Measurements from ENCODE around the gene GLI2. TPM values are rescaled to one million over a fixed set of nuclear protein-coding genes. Genes with fewer than 3 reads are reported as not detected.

Gene GLI2
- total RNA-seq, 1 donor from 2014 or later = 0.09 TPM

- Mint-ChIP-seq H3K4me3 (no peak overlapping the region), H3K9me3 (no peaks in the 10 kb centered on the region), H3K36me3 (ENCODE audit: low read depth) (no peaks in the 10 kb centered on the region), H3K27ac (no peak overlapping the region), H3K4me1 (no peaks in the 10 kb centered on the region), H3K27me3 (no peaks in the 10 kb centered on the region)
- DNase-seq = no peak
- intact Hi-C loops (cut with micrococcal nuclease) = no loop called here
These were observed 34.5 kb downstream of the GLI2 start for GRCh38 chr2:120770176-120770575.

DNA sequence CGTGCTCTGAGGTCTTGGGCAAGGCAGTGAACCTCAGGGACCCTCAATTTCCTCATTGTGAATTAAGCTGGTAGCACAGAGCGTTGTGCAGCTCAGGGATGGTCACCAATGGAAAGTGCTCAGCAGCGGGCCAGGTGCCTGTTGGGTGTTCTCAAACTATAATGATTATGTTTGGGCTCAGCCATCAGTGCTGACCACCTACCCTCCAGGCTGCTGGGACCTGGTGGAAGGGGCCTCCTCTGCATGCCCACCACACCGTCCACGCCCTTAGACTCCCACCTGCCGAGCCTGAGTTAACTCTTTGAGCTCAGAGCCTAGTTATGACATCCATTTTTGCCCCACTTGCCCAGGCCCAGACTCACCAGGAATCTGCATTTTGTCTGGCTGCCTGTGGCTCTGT is 35.0 kb downstream of the GLI2 start:
- Mint-ChIP-seq H3K36me3 (ENCODE audit: low read depth) (no peaks in the 10 kb centered on the region), H3K4me3 (no peak overlapping the region), H3K27ac (no peak overlapping the region), H3K4me1 (no peaks in the 10 kb centered on the region), H3K27me3 (no peaks in the 10 kb centered on the region), H3K9me3 (no peaks in the 10 kb centered on the region)
- no peak for DNase-seq
- intact Hi-C loops (cut with micrococcal nuclease) = no loop called here

DNA sequence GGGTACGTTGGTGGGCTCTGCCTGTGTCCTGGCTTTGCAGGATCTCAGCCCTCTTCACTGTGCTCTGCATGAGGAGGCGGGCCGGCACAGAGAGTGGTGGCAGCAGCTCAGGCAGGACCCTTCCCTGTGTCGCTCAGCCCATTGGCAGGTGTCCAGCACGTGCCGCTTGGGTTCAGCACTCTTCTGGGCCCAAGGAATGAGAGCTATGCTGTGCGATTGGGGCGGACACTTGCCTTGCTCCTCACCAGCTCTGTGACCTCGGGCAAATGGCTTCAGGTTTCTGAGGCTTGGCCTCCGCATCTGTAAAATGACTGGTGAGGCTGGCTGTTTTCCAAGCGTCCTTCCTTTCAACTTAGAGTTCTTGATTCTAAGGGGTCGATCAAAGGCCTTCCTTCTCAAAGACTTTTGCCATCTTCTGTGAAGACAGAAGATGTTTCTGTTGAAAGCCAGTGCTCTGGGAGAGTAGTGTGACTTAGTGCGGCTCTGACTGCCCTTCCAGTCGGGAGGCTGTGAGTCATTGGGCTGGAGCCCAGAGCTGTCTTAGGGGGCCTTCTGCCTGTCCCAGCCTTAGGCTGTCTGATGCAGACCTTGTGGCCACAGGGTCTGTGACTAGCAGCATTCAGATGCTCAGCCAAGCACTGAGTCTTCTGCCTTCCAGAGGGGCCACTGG is 35.6 kb downstream of the GLI2 start:
- intact Hi-C loops (cut with micrococcal nuclease) = no loop called here
- DNase-seq = no peak
- Mint-ChIP-seq H3K9me3 (no peaks in the 10 kb centered on the region), H3K27me3 (no peaks in the 10 kb centered on the region), H3K4me1 (no peaks in the 10 kb centered on the region), H3K27ac (no peak overlapping the region), H3K4me3 (no peak overlapping the region), H3K36me3 (ENCODE audit: low read depth) (no peaks in the 10 kb centered on the region)

DNA sequence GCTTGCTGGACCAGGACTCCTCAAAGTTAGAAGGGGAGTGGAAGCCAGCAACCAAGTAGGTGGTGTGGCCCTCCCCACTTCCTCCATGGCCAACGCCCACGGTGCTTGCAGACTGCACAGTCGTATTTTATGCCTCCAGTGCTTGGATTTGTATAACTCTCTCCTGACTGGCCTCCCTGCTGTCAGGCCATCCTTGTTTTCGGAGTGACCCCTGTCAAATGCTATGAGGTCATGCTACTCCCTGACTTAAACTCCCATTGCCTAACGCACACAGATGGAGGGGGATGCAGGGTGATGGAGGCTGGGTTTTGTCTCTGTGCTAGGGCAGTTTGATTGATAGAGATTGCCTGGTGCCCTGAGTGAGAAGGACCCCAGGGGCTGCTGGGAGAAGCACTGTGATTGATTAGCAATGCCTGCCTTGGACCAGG is 36.1 kb downstream of the GLI2 start:
- no peak for DNase-seq
- Mint-ChIP-seq H3K4me3 (no peak overlapping the region), H3K36me3 (ENCODE audit: low read depth) (no peaks in the 10 kb centered on the region), H3K27ac (no peak overlapping the region), H3K4me1 (no peaks in the 10 kb centered on the region), H3K9me3 (no peaks in the 10 kb centered on the region), H3K27me3 (no peaks in the 10 kb centered on the region)
- intact Hi-C loops (cut with micrococcal nuclease) = no loop called here

GRCh38 chr2:120772261-120772660 is 36.6 kb downstream of the GLI2 start:
- Mint-ChIP-seq H3K4me3 (no peak overlapping the region), H3K27me3 (no peaks in the 10 kb centered on the region), H3K9me3 (no peaks in the 10 kb centered on the region), H3K27ac (no peak overlapping the region), H3K4me1 (no peaks in the 10 kb centered on the region), H3K36me3 (ENCODE audit: low read depth) (no peaks in the 10 kb centered on the region)
- intact Hi-C loops (cut with micrococcal nuclease) = no loop called here
- no peak for DNase-seq

- Mint-ChIP-seq H3K4me1 (no peaks in the 10 kb centered on the region), H3K27me3 (no peaks in the 10 kb centered on the region), H3K9me3 (no peaks in the 10 kb centered on the region), H3K36me3 (ENCODE audit: low read depth) (no peaks in the 10 kb centered on the region), H3K4me3 (no peak overlapping the region), H3K27ac (no peak overlapping the region)
- intact Hi-C loops (cut with micrococcal nuclease) = no loop called here
- no peak for DNase-seq
These were observed 37.6 kb downstream of the GLI2 start for GRCh38 chr2:120773186-120773800.

DNA sequence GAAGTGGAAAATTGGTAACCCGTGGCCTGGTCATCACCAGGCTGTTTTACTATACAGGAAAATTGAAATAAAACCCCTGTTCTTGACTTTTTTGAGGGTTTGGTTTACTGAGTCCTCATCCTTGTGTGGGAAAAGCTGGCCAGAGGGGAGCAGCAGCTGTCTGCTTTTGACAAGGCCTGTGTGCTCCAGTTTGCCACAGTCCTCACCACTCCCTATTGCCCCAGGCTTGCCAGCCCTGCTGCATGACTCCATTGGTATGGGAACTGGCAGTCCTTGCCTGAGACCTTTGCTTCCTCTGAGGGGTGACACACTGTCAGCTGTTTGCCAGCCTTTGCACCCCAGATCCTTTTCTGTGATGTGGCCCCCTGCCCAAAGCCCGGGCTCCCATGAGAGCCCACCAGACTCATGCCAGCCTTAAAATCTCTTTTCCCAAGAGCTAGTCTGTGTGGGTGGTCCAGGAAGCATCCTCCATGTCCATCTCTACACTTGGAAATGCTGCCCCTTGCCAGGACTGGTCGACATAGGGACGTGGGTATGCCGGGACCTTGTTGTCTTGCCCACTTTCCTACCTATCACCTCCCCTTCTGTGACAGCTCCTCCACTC is 39.0 kb downstream of the GLI2 start:
- no peak overlapping the region for H3K4me3 Mint-ChIP-seq
- H3K4me1 Mint-ChIP-seq = no peaks in the 10 kb centered on the region
- intact Hi-C loops (cut with micrococcal nuclease) = no loop called here
- H3K27me3 Mint-ChIP-seq = no peaks in the 10 kb centered on the region
- H3K27ac Mint-ChIP-seq = no peak overlapping the region
- H3K36me3 Mint-ChIP-seq (ENCODE audit: low read depth) = no peaks in the 10 kb centered on the region
- H3K9me3 Mint-ChIP-seq = no peaks in the 10 kb centered on the region
- no peak for DNase-seq

DNA sequence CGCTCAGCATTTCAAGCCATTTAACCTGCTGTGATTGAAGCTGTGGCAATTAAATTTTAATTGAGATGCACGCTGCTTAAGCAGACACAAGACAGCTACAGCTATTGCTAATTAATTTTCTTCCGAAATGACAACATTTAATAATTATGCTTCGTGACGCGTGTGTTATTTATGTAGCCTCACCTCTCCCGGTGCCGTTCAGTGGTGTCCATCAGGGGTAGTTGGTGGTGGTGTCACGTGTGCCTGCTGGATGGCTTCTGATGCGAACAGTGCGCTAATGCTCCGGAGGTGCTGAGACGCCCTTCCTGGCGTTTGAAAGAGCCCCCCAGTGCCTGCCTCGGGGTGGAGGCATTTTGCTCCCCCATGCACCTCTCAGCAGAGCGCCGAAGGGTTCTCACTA is 39.5 kb downstream of the GLI2 start:
- Mint-ChIP-seq H3K36me3 (ENCODE audit: low read depth) (no peaks in the 10 kb centered on the region), H3K9me3 (no peaks in the 10 kb centered on the region), H3K27me3 (no peaks in the 10 kb centered on the region), H3K4me1 (no peaks in the 10 kb centered on the region), H3K4me3 (no peak overlapping the region), H3K27ac (no peak overlapping the region)
- DNase-seq = no peak
- intact Hi-C loops (cut with micrococcal nuclease) = no loop called here

DNA sequence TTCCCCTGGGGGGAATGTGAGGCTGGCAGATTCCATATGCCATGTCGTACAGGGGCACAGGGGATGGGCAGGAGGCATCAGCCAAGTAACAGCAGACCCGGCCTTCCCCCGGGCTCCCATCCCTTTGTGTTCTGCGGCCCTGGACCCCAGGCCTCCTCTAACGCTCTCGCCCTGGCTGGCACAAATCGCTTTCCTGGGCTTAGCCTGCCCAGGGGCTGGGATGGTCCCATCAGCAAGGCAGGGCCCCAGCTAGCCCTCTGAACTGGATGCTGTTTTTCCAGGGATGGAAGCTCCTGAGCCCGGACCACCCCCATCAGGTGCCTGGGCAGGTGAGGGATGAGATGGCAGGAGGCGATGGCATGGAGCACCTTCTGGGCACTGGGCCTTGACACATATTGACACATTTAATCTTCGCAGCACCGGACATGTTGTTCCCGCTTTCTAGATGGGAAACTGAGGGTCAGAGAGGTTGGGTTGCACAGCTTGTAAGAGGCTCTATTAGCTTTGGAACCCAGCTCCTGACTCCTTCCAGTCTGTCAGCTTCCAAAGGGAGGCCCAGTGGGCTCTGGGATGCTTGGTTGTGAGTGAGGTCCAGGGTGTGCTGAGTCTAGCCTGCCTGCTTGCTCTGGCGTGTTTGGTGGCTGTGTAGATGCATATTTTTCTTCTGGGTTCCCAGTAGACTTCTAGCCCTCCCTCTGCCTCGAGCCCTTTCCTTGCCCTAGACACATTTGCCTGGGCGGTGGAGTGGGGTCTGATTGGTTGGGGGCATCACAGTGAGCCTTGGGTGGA is 40.3 kb downstream of the GLI2 start:
- Mint-ChIP-seq H3K9me3 (no peaks in the 10 kb centered on the region), H3K4me3 (no peak overlapping the region), H3K27ac (no peak overlapping the region), H3K27me3 (no peaks in the 10 kb centered on the region), H3K4me1 (no peaks in the 10 kb centered on the region), H3K36me3 (ENCODE audit: low read depth) (no peaks in the 10 kb centered on the region)
- intact Hi-C loops (cut with micrococcal nuclease) = no loop called here
- no peak for DNase-seq

DNA sequence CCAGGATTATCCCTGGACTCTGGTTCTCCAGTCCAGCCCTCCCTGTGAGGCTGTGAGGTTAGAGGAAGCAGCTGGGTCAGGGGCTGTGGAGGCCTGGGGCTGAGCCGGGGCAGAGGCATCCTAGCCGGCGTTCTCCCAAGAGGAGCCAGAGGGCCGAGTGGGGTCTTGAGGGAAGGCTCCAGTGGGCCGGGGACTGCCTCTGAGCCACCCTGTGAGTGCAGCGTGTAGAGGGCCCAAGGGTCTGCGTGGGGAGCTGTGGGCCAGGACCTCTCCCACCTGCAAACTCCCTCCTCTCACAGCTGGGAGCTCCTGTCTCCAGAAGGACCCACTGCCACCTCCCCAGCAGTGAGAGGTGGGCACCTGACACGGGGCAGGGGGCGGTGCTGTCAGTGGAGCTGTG is 41.0 kb downstream of the GLI2 start:
- Mint-ChIP-seq H3K4me3 (no peak overlapping the region), H3K27me3 (no peaks in the 10 kb centered on the region), H3K9me3 (no peaks in the 10 kb centered on the region), H3K27ac (no peak overlapping the region), H3K4me1 (no peaks in the 10 kb centered on the region), H3K36me3 (ENCODE audit: low read depth) (no peaks in the 10 kb centered on the region)
- no peak for DNase-seq
- intact Hi-C loops (cut with micrococcal nuclease) = no loop called here

DNA sequence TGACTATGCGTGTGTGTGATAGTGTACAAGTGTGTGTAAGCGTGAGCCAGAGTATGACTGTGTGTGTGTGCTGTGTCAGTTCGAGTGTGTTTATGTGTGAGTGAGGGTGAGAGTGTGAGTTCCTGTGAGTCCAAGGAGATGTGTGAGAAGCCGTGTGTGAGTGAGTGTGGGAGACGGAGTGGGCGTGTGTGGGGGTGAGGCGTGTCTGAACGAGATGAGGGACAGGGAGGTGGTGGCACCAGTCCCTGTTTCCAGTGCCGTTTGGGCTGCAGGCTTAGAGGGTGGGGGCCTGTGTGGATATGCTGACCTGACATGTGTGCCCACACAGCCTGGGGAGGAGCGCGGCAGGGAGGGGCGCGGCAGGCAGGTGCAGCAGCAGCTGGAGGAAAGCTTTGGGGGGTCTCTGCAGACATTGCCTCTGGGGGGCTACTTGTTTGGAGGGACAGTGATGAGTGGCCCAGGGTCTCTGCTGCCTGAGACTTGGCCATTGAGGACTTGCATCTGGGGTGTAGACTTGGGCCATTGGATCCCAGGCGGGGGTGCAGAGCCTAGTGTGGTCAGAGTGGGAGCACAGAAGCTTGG is 41.6 kb downstream of the GLI2 start:
- no peaks in the 10 kb centered on the region for H3K27me3 Mint-ChIP-seq
- H3K9me3 Mint-ChIP-seq = no peaks in the 10 kb centered on the region
- intact Hi-C loops (cut with micrococcal nuclease) = no loop called here
- no peak overlapping the region for H3K27ac Mint-ChIP-seq
- DNase-seq = no peak
- no peaks in the 10 kb centered on the region for H3K36me3 Mint-ChIP-seq (ENCODE audit: low read depth)
- H3K4me3 Mint-ChIP-seq = no peak overlapping the region
- H3K4me1 Mint-ChIP-seq = no peaks in the 10 kb centered on the region

- no peaks in the 10 kb centered on the region for H3K9me3 Mint-ChIP-seq
- intact Hi-C loops (cut with micrococcal nuclease) = no loop called here
- no peak overlapping the region for H3K4me3 Mint-ChIP-seq
- no peaks in the 10 kb centered on the region for H3K27me3 Mint-ChIP-seq
- no peak overlapping the region for H3K27ac Mint-ChIP-seq
- DNase-seq = no peak
- H3K4me1 Mint-ChIP-seq = no peaks in the 10 kb centered on the region
- no peaks in the 10 kb centered on the region for H3K36me3 Mint-ChIP-seq (ENCODE audit: low read depth)
These were observed 42.1 kb downstream of the GLI2 start for GRCh38 chr2:120777787-120778186.

DNA sequence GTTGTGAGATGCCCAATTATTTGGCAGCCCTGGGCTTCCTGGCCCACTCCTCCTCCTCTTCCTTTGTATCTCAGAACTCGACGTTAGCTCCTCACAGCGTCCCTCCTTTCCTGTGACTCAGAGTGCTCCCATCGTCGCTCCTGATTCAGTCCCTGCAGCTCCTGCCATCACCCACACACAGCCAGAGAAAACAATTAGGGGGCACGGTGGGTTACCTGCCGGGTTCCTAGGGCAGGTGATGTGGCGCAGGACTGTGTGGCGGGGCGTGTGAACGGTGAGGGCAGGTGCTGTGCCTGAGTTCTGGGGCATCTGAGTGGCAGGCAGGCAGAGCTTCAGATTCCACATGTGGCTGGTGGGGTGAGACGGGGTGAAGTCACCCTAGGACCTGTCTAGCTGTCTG is 42.6 kb downstream of the GLI2 start:
- H3K9me3 Mint-ChIP-seq = no peaks in the 10 kb centered on the region
- peaks cover 4% of the 10 kb centered on the region for H3K4me1 Mint-ChIP-seq
- no peak overlapping the region for H3K4me3 Mint-ChIP-seq
- DNase-seq = no peak
- H3K27me3 Mint-ChIP-seq = no peaks in the 10 kb centered on the region
- intact Hi-C loops (cut with micrococcal nuclease) = no loop called here
- no peaks in the 10 kb centered on the region for H3K36me3 Mint-ChIP-seq (ENCODE audit: low read depth)
- no peak overlapping the region for H3K27ac Mint-ChIP-seq

DNA sequence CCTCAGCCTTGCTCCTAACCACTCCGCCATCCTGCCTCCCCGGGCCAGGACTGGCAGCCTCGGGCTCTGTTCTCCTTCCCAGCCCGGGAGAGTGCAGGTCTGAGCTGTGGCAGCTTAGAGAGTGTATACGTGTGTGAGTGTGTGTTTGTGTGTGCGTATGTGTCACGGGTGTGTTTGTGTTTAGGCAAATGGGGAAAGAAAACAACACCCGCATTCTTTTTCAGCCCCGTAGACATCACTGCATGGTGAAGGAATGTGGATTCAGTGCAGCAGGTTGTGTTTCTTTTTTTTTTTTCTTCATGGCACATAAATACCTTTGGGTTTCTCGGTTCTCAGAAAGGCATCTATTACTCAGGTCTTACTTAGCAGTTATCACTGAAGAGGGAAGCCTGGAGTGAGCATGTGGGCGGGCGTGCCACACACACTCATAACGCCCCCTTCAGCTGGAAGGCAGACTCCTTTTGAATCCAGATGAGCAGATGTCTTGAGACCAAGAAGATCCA is 44.2 kb downstream of the GLI2 start:
- H3K9me3 Mint-ChIP-seq = no peaks in the 10 kb centered on the region
- peaks cover 2% of the 10 kb centered on the region for H3K27me3 Mint-ChIP-seq
- H3K36me3 Mint-ChIP-seq (ENCODE audit: low read depth) = no peaks in the 10 kb centered on the region
- no peak overlapping the region for H3K27ac Mint-ChIP-seq
- intact Hi-C loops (cut with micrococcal nuclease) = no loop called here
- no peak for DNase-seq
- H3K4me3 Mint-ChIP-seq = no peak overlapping the region
- peaks cover 6% of the 10 kb centered on the region for H3K4me1 Mint-ChIP-seq
